ENCODE measurements around the gene LRRTM4. TPM values are rescaled to one million over a fixed set of nuclear protein-coding genes. Genes with fewer than 3 reads are reported as not detected.
A peak's percentile ranks its signal among the peaks of the same experiment; 100 is the strongest.

LRRTM4 gene
- polyA plus RNA-seq, 1 donor from 2014 or later: 37.1 TPM

- Histone ChIP-seq H2AFZ (ENCODE audit: low read depth, low read length) (no peak overlapping the region), H3K9me2 (ENCODE audit: insufficient read depth, low read length) (no peaks in the 10 kb centered on the region), H3K9me3 (ENCODE audit: low read length) (no peaks in the 10 kb centered on the region), H3K4me2 (ENCODE audit: low read length) (no peak overlapping the region), H3K4me3 (ENCODE audit: low read length) (no peak overlapping the region), H3K9ac (ENCODE audit: low read length) (no peak overlapping the region), H3F3A (ENCODE audit: insufficient read depth, low read length, poor library complexity, severe bottlenecking) (no peaks in the 10 kb centered on the region), H4K20me1 (ENCODE audit: insufficient read depth) (no peaks in the 10 kb centered on the region), H3K79me2 (replicated peaks; ENCODE audit: insufficient read depth, low read length) (no peaks in the 10 kb centered on the region), H3K27me3 (ENCODE audit: insufficient read depth, low read depth, low read length) (no peaks in the 10 kb centered on the region), H3K36me3 (ENCODE audit: insufficient read depth, low read length) (no peaks in the 10 kb centered on the region), H3K27ac (ENCODE audit: low read length) (no peak overlapping the region)
- TF ChIP-seq CTCF (IDR thresholded peaks at IDR 0.05; ENCODE audit: poor library complexity, severe bottlenecking) (no peak), REST (IDR thresholded peaks at IDR 0.05; ENCODE audit: borderline replicate concordance) (no peak), RAD21 (conservative IDR thresholded peaks at IDR 0.05) (no peak), EZH2 (IDR thresholded peaks at IDR 0.05; ENCODE audit: borderline replicate concordance, insufficient read depth, low read length, poor library complexity, severe bottlenecking) (no peak), TAF1 (IDR thresholded peaks at IDR 0.05; ENCODE audit: low read depth) (no peak), MXI1 (conservative IDR thresholded peaks at IDR 0.05; ENCODE audit: poor library complexity, severe bottlenecking) (no peak), POLR2AphosphoS5 (IDR thresholded peaks at IDR 0.05) (no peak), SMC3 (conservative IDR thresholded peaks at IDR 0.05; ENCODE audit: poor library complexity) (no peak), EP300 (conservative IDR thresholded peaks at IDR 0.05; ENCODE audit: poor library complexity, severe bottlenecking) (no peak)
These were observed 556.4 kb downstream of the LRRTM4 start for GRCh38 chr2:76965772-76966171.

GRCh38 chr2:76958749-76959148, 563.4 kb downstream of the LRRTM4 start:
- no peaks in the 10 kb centered on the region for H3K27me3 ChIP-seq (ENCODE audit: insufficient read depth, low read depth, low read length)
- no peak overlapping the region for H3K4me2 ChIP-seq (ENCODE audit: low read length)
- no peaks in the 10 kb centered on the region for H3K79me2 ChIP-seq (replicated peaks; ENCODE audit: insufficient read depth, low read length)
- H3F3A ChIP-seq (ENCODE audit: insufficient read depth, low read length, poor library complexity, severe bottlenecking): no peaks in the 10 kb centered on the region
- TF ChIP-seq RAD21 (conservative IDR thresholded peaks at IDR 0.05) (no peak), REST (IDR thresholded peaks at IDR 0.05; ENCODE audit: borderline replicate concordance) (peak; percentile 38)
- no peaks in the 10 kb centered on the region for H3K9me3 ChIP-seq (ENCODE audit: low read length)
- no peaks in the 10 kb centered on the region for H3K36me3 ChIP-seq (ENCODE audit: insufficient read depth, low read length)
- no peaks in the 10 kb centered on the region for H3K9me2 ChIP-seq (ENCODE audit: insufficient read depth, low read length)
- no peak overlapping the region for H2AFZ ChIP-seq (ENCODE audit: low read depth, low read length)
- no peaks in the 10 kb centered on the region for H4K20me1 ChIP-seq (ENCODE audit: insufficient read depth)
- H3K4me3 ChIP-seq (ENCODE audit: low read length): no peak overlapping the region
- H3K27ac ChIP-seq (ENCODE audit: low read length): no peak overlapping the region
- H3K9ac ChIP-seq (ENCODE audit: low read length): no peak overlapping the region
